ENCODE data around the gene REELD1.

Gene REELD1

DNA sequence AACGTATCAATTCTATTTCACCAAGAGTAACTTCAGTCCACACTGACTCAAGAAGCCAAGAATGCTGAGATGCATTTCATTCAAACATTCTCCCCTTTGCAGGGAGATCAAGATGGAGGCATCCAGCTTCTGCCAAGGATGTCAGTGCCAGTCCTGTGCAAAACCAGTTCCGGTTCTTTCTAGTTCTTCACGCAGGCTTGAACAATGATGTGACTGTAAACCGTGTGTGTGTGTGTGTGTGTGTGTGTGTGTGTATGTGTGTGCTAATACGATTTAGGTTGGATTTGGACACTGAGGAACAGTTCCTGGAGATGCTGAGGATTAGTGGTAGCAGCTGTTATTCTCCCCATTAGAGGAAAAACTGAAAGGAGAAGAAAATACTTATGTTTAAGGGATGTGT, at the start of gene REELD1:
TSS of gene REELD1 (plus strand) at position 301 of the 400 bp plus-strand sequence. CDS start 2,415 bp downstream, outside the sequence.
- DNase-seq = no peak

- DNase-seq = no peak
Observed at GRCh38 chr4:146165221-146165620, 49.1 kb upstream of the REELD1 start.

DNA sequence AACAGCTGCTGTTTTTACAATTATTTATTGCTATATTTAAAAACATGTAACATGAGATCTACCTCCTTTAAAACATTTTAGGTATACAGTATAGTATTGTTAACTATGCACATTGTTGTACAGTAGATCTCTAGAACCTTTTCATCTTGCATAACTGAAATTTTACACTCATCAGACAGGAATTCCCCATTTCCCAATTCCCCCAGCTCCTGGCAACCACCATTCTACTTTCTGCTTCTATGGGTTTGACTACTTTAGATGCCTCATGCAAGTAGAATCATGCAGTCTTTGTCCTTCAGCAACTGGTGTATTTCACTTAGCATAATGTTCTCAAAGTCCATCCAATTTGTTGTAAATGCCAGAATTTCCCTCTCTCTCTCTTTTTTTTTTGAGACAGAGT, 48.5 kb upstream of the REELD1 start:
- DNase-seq = no peak

DNA sequence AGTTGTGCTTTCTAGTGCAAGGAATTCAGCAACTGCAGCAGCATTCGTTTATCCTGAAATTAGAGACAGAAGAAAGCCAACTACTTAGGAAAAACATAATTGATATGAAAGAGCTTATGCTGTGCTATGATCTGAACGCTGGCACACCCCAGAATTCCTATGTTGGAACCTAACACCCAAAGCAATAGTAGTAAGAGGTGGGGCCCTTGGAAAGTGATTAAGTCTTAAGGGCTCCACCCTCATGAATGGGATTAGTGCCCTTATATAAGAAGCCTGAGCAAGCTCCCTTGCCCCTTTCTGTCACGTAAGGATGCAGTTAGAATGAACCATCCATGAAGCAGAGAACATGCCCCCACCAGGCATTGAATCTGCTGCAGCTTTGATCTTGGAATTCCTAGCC, 44.2 kb upstream of the REELD1 start:
- no peak for DNase-seq

DNA sequence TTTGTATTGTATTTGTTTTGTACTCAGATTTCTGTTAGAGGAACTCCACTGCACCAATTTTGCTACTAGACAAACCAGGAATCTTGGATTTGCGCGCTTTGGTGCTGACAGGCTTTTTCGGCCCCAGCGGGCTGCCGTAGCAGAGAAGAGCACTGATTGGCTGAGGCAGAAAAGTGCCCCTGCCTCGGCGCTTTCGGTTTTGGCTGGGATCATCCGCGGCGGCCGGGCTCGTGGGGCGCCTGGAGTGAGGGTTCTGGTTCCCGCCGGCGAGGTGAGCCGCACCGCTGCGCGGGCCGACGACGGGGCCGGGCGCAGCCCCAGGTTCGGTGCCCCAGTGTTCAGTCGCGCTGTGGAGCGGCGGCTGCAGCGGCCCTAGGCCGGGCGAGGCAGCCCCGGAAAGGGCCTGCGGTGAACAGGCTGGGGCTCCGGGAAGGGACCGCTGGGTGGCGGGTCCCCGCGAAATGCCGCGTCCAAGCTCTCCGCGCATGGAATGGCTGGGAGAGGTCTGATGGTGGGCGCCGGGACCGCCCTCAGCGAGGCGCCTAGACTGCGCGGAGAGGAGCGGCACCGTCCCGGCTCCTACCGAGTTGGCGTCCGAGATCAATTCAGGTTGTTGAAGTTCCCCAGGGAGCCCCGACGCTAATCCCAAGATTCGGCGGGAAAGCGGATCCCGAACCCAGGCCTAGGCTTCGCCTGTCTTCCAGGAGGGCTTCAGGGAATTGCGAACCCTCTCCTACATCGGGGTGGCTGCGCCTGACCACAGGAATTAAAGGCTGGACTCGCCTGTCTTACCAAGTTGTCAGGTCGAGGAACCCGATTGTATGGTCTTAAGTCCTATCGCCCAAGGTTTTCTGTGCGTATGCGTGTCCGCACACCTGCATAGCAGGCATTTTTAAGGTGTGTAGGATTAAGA, 38.5 kb upstream of the REELD1 start, which contains the start of gene LSM6:
TSS of gene LSM6 (plus strand) at position 178 of the 913 bp plus-strand sequence. CDS start 7,204 bp downstream, outside the sequence.
- peak; percentile 67 for DNase-seq

DNA sequence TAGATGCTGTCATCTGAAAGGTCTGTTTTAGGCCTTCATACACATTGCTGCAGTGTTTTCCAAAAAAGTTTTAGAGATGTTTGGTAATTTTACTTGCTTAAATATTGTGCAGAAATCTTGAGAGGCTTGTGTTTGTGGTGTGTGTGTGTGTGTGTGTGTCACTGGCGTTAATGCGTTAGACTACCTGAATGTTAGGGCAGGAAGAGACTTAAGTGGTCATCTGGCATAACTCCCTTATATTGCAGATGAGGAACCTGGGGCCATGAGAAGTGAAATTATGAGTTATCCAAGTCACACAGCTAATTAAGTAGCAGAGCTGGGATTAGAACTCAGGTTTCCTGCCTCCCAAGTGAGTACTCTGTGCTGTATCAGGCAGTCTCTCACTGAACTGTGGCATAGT, 37.4 kb upstream of the REELD1 start:
- DNase-seq = no peak

DNA sequence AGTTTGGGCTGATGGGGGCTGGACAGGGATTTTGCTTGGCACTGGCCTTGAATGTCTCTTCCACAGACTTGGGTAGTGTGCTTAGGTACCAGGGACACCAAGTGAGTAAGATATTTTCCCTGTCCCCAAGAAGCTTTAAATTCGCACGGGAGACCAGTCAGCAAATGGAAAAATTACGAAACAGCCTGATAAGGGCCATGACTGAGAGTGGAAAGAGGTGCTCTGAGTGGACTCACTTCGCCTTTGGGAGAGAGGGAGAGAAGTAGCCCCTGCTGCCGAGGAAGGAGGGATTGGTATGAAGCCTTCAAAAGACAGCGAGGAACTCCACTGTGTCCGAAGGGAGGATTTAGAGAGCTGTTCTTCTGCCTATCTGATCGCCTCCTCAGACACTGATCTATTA, 36.2 kb upstream of the REELD1 start:
- no peak for DNase-seq

GRCh38 chr4:146179784-146180370, 34.5 kb upstream of the REELD1 start:
- no peak for DNase-seq

GRCh38 chr4:146182443-146182842, 31.9 kb upstream of the REELD1 start:
- DNase-seq = peak; percentile 1

DNA sequence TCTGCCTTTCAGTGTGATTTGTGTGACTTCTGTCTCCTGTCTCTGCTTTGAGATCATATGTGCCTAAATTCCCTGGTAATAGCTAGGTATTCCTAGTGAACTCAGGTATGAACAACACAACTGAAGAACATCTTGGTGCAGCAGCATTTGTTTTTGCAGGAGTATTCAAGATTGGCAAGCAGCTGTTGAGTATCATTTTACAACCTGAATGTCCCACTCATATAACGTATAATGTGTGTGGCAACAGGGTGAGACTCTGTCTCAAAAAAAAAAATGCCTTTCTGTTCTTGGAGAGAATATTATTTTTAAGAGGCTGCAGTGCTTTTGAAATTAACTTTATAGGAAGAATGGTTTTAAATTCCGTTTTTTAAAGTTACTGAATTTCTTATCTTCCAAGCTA, 31.1 kb upstream of the REELD1 start:
- no peak for DNase-seq

DNA sequence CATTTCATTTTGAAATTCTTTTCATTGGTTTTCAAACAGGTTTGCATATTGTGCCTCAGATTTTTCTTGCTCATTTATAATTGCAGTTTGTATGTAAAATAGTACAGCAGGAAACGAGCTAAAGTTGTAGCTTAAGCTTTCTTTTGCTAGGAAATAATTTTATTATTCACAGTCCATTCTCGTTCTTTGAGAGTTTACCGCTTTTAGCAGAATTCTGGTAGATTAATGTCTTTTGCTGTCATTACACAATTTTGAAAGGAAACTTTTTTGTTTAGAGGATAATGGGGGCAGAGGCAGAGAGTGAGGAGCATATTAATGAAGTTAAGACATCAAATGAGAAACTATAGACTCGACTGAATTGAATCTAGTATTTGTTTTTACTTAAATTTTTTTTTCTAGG, 28.3 kb upstream of the REELD1 start:
- DNase-seq = no peak

- no peak for DNase-seq
Observed at GRCh38 chr4:146186596-146186995, 27.7 kb upstream of the REELD1 start.

DNA sequence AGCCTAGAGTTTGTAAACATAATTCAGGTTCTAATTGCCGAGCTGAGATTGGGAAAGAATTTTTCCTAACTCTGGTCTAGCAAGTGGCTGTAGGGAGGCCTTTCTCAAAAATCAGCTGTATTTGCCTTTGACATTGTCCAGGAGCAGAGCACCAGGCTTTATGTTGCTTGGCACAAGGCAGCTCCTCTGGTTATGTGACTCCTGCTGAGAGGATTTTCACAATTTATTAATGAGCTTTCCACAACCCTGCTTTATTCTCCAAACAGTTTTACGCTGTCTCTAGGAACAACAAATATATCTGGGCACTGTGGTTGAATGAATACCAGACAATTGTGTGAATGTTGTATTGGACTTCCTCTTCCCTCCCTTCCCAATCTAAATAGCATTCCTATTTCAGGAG, 23.9 kb upstream of the REELD1 start:
- peak; percentile 36 for DNase-seq

DNA sequence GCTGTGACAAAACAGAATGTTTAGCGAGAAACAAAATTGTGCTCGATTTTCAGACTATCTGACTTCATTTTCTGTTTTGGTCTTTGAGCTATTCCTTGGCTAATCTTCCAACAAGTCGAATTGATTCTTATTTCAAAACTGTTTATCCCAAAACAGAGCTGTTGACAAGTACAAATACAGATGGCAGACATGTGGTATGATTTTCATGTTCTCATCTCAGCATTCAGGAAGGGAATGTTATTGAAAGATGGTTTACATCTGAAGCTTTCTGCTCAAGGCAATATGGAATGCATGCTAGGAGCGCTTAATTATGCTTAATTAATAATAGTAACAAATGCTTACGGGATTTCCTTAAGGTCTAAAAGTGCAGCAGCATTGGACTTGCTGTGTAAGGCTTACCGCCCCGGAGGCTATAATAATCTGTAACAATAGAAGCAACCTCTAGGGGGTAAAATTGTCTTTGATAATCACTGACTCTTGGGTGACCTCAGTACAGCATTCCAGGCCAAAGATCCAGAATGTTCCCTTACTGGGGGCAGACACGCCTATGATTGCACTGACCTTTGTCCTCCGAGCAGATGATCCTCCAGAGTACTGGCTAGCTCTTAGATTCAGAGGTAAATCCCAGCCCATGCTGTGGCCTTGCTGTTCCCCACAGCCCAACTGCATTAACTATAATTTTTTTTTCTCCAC, 22.4 kb upstream of the REELD1 start:
- no peak for DNase-seq

- DNase-seq = no peak
Observed at GRCh38 chr4:146193628-146194027, 20.7 kb upstream of the REELD1 start.

GRCh38 chr4:146194212-146194611, 20.1 kb upstream of the REELD1 start:
- DNase-seq = no peak

- DNase-seq = no peak
Observed at GRCh38 chr4:146202665-146203064, 11.7 kb upstream of the REELD1 start.

DNA sequence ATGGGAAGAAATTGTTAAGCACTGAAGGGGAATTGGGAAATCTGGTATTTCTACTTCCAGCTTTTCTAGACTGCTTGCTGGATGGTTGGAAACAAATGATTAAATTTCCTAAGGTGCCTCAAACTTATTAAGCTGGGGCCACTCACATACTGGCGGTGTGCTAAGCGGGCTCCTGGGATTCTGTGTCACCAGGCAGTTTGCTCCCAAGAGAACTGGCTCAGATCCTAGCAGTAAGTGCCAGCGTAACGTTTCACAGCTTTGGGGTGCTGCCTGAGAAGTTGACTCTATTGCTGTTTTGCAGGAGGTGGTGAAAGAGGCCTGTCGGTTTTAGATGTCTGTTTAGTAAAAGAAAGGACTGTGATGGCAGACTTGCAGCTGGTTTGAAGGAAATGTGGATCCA, 6.9 kb upstream of the REELD1 start:
- DNase-seq = no peak

GRCh38 chr4:146210890-146211289, 3.4 kb upstream of the REELD1 start:
- DNase-seq = no peak

DNA sequence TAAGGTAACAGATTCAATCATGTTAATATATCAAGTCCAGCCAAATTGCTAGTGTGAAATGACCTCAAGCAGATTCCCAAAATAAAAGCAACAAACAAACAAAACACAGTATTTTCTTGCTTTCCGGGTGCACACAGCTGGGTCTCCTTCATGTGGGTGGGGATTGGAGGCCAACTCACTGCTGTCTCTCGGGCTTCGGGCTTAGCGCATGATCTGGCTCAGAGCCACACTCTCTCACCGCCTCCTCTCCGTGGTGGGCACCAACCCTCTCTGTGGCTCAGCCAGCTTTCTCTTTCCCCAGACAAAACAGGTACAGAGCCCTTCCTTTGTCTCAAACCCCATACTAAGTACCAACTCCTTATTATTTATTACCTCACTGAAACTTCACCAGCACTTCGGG, 2.9 kb upstream of the REELD1 start:
- no peak for DNase-seq

DNA sequence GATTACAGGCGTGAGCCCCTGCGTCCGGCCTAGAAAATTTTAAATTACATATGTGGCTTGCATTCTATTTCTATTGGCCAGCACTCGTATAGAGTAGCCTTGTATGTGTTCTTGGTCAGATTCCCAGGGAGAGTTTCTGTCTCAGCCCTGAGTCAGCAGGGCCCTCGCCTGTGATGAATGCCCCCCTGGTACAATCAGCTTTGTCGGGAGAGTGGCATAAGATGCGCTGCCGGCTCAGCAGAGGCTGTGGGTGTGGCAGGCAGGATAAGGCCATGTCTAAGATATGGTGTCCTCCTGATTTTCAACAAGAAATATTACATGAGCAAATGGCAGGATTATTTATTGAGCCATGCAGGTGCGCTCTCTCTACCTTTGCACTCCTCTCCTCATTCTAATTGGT, 1.6 kb upstream of the REELD1 start:
- DNase-seq = no peak

- no peak for DNase-seq
Observed at GRCh38 chr4:146222313-146222712, 8.0 kb downstream of the REELD1 start.

GRCh38 chr4:146224326-146224966, 10.1 kb downstream of the REELD1 start:
- no peak for DNase-seq

All from NCI-H1105 treated with DMSO at 0.1 percent for 48 hours (cell line).